Prostate gland (tissue), 2 donors: Measurements from ENCODE around the gene GFRA1.

Experiments used
- POLR2AphosphoS5 ChIP-seq: sonication (generic); formaldehyde crosslinking; IDR thresholded peaks from one replicate; pipeline ENCODE4 v1.6.1; 2017; ENCODE audit warnings: antibody characterized with exemption
- TF ChIP-seq, protein P1 (sequence below), 4 experiments: fragments of 200-600 bp in 2 of 4; fragments of 450-650 bp in 2 of 4; sonication (generic) in 2 of 4; IDR thresholded peaks; 1 replicate in 3 of 4; 2 replicates in 1 of 4; pipeline ENCODE4 v1.5.1; 2016 to 2019; ENCODE audit warnings: antibody characterized with exemption in 4 of 4, mild to moderate bottlenecking in 2 of 4, moderate library complexity in 2 of 4

DNA sequence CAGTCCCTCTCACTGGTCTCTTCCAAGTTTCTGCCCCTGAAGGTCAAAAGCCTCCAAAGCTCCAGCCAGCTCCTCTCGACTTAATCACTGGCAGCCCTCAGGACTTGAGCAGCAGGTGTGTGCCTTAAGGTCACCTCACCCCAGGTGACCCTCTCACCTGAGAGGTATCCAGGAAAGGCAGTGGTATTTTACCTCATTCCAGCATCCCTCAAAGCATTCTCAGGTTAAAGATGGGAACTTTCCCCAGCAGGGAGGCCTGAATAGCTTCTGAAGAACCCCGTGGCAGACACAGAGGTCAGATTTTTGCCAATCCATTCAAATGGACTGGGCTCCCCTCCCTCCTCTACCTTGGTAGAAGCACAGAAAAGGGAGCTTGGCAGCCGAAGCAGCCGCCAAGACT, 148.2 kb downstream of the GFRA1 start:
- TF ChIP-seq, protein P1, sequence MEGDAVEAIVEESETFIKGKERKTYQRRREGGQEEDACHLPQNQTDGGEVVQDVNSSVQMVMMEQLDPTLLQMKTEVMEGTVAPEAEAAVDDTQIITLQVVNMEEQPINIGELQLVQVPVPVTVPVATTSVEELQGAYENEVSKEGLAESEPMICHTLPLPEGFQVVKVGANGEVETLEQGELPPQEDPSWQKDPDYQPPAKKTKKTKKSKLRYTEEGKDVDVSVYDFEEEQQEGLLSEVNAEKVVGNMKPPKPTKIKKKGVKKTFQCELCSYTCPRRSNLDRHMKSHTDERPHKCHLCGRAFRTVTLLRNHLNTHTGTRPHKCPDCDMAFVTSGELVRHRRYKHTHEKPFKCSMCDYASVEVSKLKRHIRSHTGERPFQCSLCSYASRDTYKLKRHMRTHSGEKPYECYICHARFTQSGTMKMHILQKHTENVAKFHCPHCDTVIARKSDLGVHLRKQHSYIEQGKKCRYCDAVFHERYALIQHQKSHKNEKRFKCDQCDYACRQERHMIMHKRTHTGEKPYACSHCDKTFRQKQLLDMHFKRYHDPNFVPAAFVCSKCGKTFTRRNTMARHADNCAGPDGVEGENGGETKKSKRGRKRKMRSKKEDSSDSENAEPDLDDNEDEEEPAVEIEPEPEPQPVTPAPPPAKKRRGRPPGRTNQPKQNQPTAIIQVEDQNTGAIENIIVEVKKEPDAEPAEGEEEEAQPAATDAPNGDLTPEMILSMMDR (IDR thresholded peaks at IDR 0.05): no peak
- no peak for TF ChIP-seq POLR2AphosphoS5
